HL-60 (cell line): ENCODE measurements around the gene LMLN.

Experiments
- DNase-seq, 2 experiments: peaks; one replicate each; pipeline ENCODE4 v3.0.0-alpha.2; 2010 to 2020; ENCODE audit warnings: low read depth in 1 of 2, low spot score in 1 of 2
- H3K27ac ChIP-seq: fragments of 250-450 bp; sonication (Bioruptor Pico); replicated peaks from 2 replicates; pipeline ENCODE4 v1.5.1; 2020; ENCODE audit warnings: mild to moderate bottlenecking, moderate library complexity
- H3K27me3 ChIP-seq: fragments of 250-450 bp; sonication (Bioruptor Pico); 2 replicates; pipeline ENCODE4 v1.5.1; 2021; ENCODE audit warnings: mild to moderate bottlenecking, moderate library complexity; ENCODE audit not compliant: insufficient read depth, poor library complexity, severe bottlenecking
- H3K4me3 ChIP-seq: replicated peaks from 2 replicates; pipeline ENCODE4 v1.5.1; 2011; ENCODE audit warnings: mild to moderate bottlenecking, control low read depth, low read length; ENCODE audit not compliant: insufficient read depth
- CTCF ChIP-seq: IDR thresholded peaks from one replicate; pipeline ENCODE4 v1.5.1; 2011; ENCODE audit warnings: low read length, control low read depth, inconsistent platforms; ENCODE audit not compliant: insufficient read depth
- GABPA ChIP-seq: IDR thresholded peaks from 2 replicates; pipeline ENCODE4 v1.6.1; 2012; ENCODE audit warnings: low read depth
- POLR2AphosphoS5 ChIP-seq: IDR thresholded peaks from 2 replicates; pipeline ENCODE4 v1.6.1; 2012; ENCODE audit warnings: low read depth
- REST ChIP-seq: IDR thresholded peaks from 2 replicates; pipeline ENCODE4 v1.6.1; 2012; ENCODE audit warnings: low read depth; ENCODE audit not compliant: insufficient replicate concordance
- SPI1 ChIP-seq: IDR thresholded peaks from 2 replicates; pipeline ENCODE4 v1.6.1; 2012; ENCODE audit warnings: low read depth, mild to moderate bottlenecking, borderline replicate concordance

Gene LMLN

GRCh38 chr3:197942956-197943556 is 17.0 kb upstream of the LMLN start:
- DNase-seq = peak in 1 of 2 experiments; percentile 29
- Histone ChIP-seq H3K27ac (no peak overlapping the region), H3K27me3 (no peaks in the 10 kb centered on the region), H3K4me3 (no peak overlapping the region)
- no peak for TF ChIP-seq POLR2AphosphoS5
- TF ChIP-seq CTCF = peak; percentile 69
- no peak for TF ChIP-seq REST
- TF ChIP-seq GABPA = no peak
- no peak for TF ChIP-seq SPI1

- Histone ChIP-seq H3K4me3 (peak overlapping the region; percentile 55), H3K27ac (peak overlapping the region; percentile 100), H3K27me3 (no peaks in the 10 kb centered on the region)
- TF ChIP-seq GABPA (no peak), CTCF (no peak), POLR2AphosphoS5 (no peak), SPI1 (no peak), REST (no peak)
- DNase-seq = no peak
Observed at GRCh38 chr3:197949191-197949777, 10.7 kb upstream of the LMLN start.

GRCh38 chr3:197949778-197950676 is 10.0 kb upstream of the LMLN start, which contains the start of gene RPL35A:
RPL35A (plus strand) TSS chr3:197950190; CDS start chr3:197950968, 778 bp downstream.
- peak within 1 kb of the TSS; percentile 64 for H3K4me3 ChIP-seq
- H3K27ac ChIP-seq = peak within 1 kb of the TSS; percentile 100
- H3K27me3 ChIP-seq = no peaks in the 10 kb centered on the region
- DNase-seq = peak; percentile 86 to 89
- TF ChIP-seq SPI1 = no peak
- TF ChIP-seq GABPA = peak; percentile 59
- peak; percentile 81 for TF ChIP-seq REST
- TF ChIP-seq CTCF = no peak
- peak; percentile 98 for TF ChIP-seq POLR2AphosphoS5
